Endothelial cell of umbilical vein (primary cell): ENCODE measurements around the gene MAN2A1.
A peak's percentile ranks its signal among the peaks of the same experiment; 100 is the strongest.

Source experiments
- CTCF ChIP-seq, 2 donors: IDR thresholded peaks; 1 replicate in 1 of 2; 2 replicates in 1 of 2; pipeline ENCODE4 v1.5.1; 2011; ENCODE audit warnings: low read length in 2 of 2, mild to moderate bottlenecking in 2 of 2, moderate library complexity in 2 of 2, control low read depth in 1 of 2, inconsistent platforms in 1 of 2, low read depth in 1 of 2; ENCODE audit not compliant: insufficient read depth in 1 of 2; ENCODE audit errors: extremely low read depth in 1 of 2
- EZH2 ChIP-seq: IDR thresholded peaks from 2 replicates; pipeline ENCODE4 v1.6.1; 2012; ENCODE audit warnings: borderline replicate concordance, low read depth, mild to moderate bottlenecking, moderate library complexity, low read length, inconsistent platforms; ENCODE audit not compliant: severe bottlenecking
- POLR2AphosphoS5 ChIP-seq: IDR thresholded peaks from 2 replicates; pipeline ENCODE4 v1.6.1; 2012; ENCODE audit warnings: low read depth, mild to moderate bottlenecking, control low read depth, low read length, moderate library complexity; ENCODE audit not compliant: insufficient read depth

DNA sequence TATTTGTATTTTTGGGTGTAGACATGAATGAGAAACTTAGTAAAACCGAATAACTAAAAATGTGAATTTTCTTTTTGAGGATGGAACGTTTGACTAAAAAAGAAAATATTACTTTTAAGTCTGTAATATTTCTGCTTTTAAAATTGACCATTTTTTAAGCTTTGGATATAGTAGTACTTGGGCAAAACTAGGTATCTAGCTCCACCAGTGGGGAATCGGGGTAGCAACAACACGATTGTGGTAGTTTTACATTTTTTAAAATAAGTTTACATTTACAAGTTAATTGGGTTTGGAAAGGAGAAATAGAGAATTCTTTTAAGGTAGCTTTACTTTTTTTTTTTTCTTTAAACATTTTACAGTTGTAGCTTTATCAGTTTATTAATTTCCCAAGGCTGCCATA lies 154.4 kb downstream of the MAN2A1 start:
- peak in 1 of 2 donors; percentile 16 for TF ChIP-seq CTCF (IDR thresholded peaks at IDR 0.05; ENCODE audit: extremely low read depth in 1 of 2, insufficient read depth in 1 of 2, low read depth in 1 of 2, low read length in 2 of 2)
- no peak for TF ChIP-seq EZH2
- no peak for TF ChIP-seq POLR2AphosphoS5
